Fibroblast of pulmonary artery (primary cell): Measurements from ENCODE around the gene PGM2L1.

Experiments
- DNase-seq: peaks from one replicate; pipeline ENCODE4 v3.0.0-alpha.2; 2010; ENCODE audit warnings: low read depth
- H3K4me3 ChIP-seq: replicated peaks from 2 replicates; pipeline ENCODE4 v1.5.1; 2011; ENCODE audit warnings: low read depth, mild to moderate bottlenecking, control low read depth, low read length, moderate library complexity
- CTCF ChIP-seq: IDR thresholded peaks from 2 replicates; pipeline ENCODE4 v1.5.1; 2011; ENCODE audit warnings: mild to moderate bottlenecking, control low read depth, low read length, inconsistent platforms; ENCODE audit errors: missing control alignments

The PGM2L1 gene

GRCh38 chr11:74319139-74319816 lies 79.0 kb downstream of the PGM2L1 start:
- peak; percentile 93 for DNase-seq
- TF ChIP-seq CTCF = no peak
- no peak overlapping the region for H3K4me3 ChIP-seq

GRCh38 chr11:74318241-74318932 lies 79.8 kb downstream of the PGM2L1 start:
- no peak for DNase-seq

GRCh38 chr11:74316772-74317505 lies 81.3 kb downstream of the PGM2L1 start:
- no peak for TF ChIP-seq CTCF
- no peak overlapping the region for H3K4me3 ChIP-seq
- DNase-seq = no peak

More at GRCh38 chr11:74318241-74318932, 79.8 kb downstream of the PGM2L1 start:
- peak; percentile 12 for TF ChIP-seq CTCF
- no peak overlapping the region for H3K4me3 ChIP-seq

GRCh38 chr11:74312326-74312725 lies 85.9 kb downstream of the PGM2L1 start:
- H3K4me3 ChIP-seq = no peak overlapping the region
- TF ChIP-seq CTCF = no peak
- DNase-seq = peak; percentile 49

GRCh38 chr11:74311352-74311926 lies 86.8 kb downstream of the PGM2L1 start, which contains the start of gene P4HA3:
Gene P4HA3, minus strand, starts transcription at chr11:74311640. Its CDS starts 29 bp downstream, at chr11:74311611.
- peak within 1 kb of the TSS; percentile 68 for H3K4me3 ChIP-seq
- TF ChIP-seq CTCF = no peak

GRCh38 chr11:74310857-74311256 lies 87.4 kb downstream of the PGM2L1 start:
- peak overlapping the region; percentile 68 for H3K4me3 ChIP-seq
- TF ChIP-seq CTCF = no peak
- no peak for DNase-seq

More at GRCh38 chr11:74311352-74311926, 86.8 kb downstream of the PGM2L1 start, which contains the start of gene P4HA3:
- DNase-seq = peak; percentile 63
